ENCODE results near the gene AGBL4. TPM values are rescaled to one million over a fixed set of nuclear protein-coding genes. Genes with fewer than 3 reads are reported as not detected.

AGBL4 gene
- total and polyA plus RNA-seq, 8 donors = 0.32 to 1.3 (median 0.87) TPM

GRCh38 chr1:48627486-48627885, 1396.3 kb downstream of the AGBL4 start:
- no peak for ATAC-seq
- intact Hi-C loops (cut with DNase I) = no loop called here
- H3K36me3 ChIP-seq = no peaks in the 10 kb centered on the region
- no peak overlapping the region for H3K4me3 ChIP-seq
- peak in 2 of 4 donors; percentile 64 to 85 for DNase-seq
- H3K4me1 ChIP-seq = no peaks in the 10 kb centered on the region
- no peaks in the 10 kb centered on the region for H3K27me3 ChIP-seq
- no peak overlapping the region for H3K27ac ChIP-seq
- no peaks in the 10 kb centered on the region for H3K9me3 ChIP-seq
- no peak for TF ChIP-seq CTCF (IDR thresholded peaks at IDR 0.05)

DNA sequence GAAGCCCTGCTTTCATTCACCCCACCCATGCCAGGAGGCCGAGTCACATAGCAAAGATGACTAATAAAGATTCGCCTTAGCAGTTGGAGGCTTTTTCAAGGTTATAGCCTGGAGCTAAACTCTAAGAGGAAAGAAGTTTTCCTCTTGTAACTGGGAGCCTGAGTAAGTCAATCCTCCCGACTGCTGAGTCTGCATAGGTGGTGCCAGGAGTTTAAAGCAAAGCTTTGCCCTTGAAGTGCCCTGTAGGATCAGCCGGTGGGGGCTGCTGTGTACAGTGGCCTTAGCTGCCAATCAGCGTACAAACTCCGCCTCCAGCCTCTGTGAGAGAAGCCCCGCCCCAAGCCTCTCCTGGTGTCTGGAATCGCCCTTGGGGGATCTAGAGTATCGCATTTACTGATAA, 1404.2 kb downstream of the AGBL4 start:
- Histone ChIP-seq H3K27me3 (peaks cover 0 to 3% of the 10 kb centered on the region in 2 donors), H3K4me1 (no peaks in the 10 kb centered on the region), H3K9me3 (no peaks in the 10 kb centered on the region), H3K36me3 (no peaks in the 10 kb centered on the region), H3K27ac (no peak overlapping the region), H3K4me3 (no peak overlapping the region)
- intact Hi-C loops (cut with DNase I) = no loop called here
- ATAC-seq = peak; percentile 56
- no peak for DNase-seq
- no peak for TF ChIP-seq CTCF (IDR thresholded peaks at IDR 0.05)

DNA sequence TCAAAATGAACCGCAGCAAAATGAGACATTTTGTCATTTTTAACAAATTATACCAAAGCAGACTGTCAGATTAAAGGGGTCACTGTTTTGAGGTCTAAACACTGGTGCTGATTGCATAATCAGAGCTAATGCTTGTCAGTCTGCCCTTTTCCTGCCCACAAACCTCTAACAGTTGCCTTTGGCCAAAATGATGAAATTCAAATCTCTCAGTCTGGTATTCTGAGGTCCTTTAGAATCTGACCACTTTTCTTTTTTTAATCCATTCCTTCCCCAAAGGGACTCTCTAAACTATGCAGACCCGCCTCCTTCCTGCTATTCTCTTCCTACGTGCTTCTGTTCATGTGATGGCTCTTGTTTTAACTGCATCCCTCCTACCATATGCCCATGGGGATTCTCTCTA, 1406.5 kb downstream of the AGBL4 start:
- no peak for TF ChIP-seq CTCF (IDR thresholded peaks at IDR 0.05)
- peak; percentile 18 for ATAC-seq
- Histone ChIP-seq H3K36me3 (no peaks in the 10 kb centered on the region), H3K27me3 (peaks cover 0 to 3% of the 10 kb centered on the region in 2 donors), H3K27ac (no peak overlapping the region), H3K4me3 (no peak overlapping the region), H3K4me1 (no peaks in the 10 kb centered on the region), H3K9me3 (no peaks in the 10 kb centered on the region)
- intact Hi-C loops (cut with DNase I) = no loop called here
- DNase-seq = no peak

DNA sequence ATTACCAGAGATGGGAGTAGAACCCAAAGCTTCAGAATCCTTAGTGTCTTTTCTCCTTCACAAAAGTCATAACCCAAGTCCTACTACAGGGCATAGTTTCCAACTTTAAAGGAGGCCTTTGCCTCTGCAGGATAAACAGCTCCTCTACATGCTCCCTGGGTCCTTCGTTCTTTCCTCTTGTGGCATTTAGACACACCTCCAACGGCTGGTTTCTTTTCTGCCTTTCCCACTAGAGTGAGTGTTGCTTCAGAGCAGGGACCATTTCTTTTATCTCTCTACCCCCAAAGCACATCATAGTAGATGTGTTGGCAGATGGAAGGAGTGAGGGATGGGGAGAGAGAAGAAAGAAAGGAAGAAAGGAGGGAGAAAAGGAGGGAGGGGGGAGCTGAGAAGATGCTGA, 1407.0 kb downstream of the AGBL4 start:
- Histone ChIP-seq H3K27ac (no peak overlapping the region), H3K36me3 (no peaks in the 10 kb centered on the region), H3K4me3 (no peak overlapping the region), H3K9me3 (no peaks in the 10 kb centered on the region), H3K4me1 (no peaks in the 10 kb centered on the region), H3K27me3 (peaks cover 0 to 3% of the 10 kb centered on the region in 2 donors)
- intact Hi-C loops (cut with DNase I) = no loop called here
- TF ChIP-seq CTCF (IDR thresholded peaks at IDR 0.05) = no peak
- DNase-seq (no peak), ATAC-seq (no peak)

GRCh38 chr1:48611841-48612240, 1411.9 kb downstream of the AGBL4 start:
- Histone ChIP-seq H3K4me1 (no peaks in the 10 kb centered on the region), H3K9me3 (no peaks in the 10 kb centered on the region), H3K4me3 (no peak overlapping the region), H3K36me3 (no peaks in the 10 kb centered on the region), H3K27ac (no peak overlapping the region), H3K27me3 (peaks cover 0 to 11% of the 10 kb centered on the region in 2 donors)
- TF ChIP-seq CTCF (IDR thresholded peaks at IDR 0.05) = no peak
- ATAC-seq (peak; percentile 64), DNase-seq (no peak)
- intact Hi-C loops (cut with DNase I) = no loop called here
